Hepatocyte (in vitro differentiated cells): ENCODE data around the gene ABCE1.

Source experiments
- EZH2 ChIP-seq: fragments of 200-600 bp; sonication (generic); IDR thresholded peaks from 2 replicates; pipeline ENCODE4 v1.6.1; 2016; ENCODE audit warnings: antibody characterized with exemption, mild to moderate bottlenecking, borderline replicate concordance
- TF ChIP-seq, protein P1 (sequence below): fragments of 200-600 bp; sonication (generic); IDR thresholded peaks from 2 replicates; pipeline ENCODE4 v1.5.1; 2016; ENCODE audit warnings: antibody characterized with exemption, mild to moderate bottlenecking; ENCODE audit not compliant: poor library complexity

DNA sequence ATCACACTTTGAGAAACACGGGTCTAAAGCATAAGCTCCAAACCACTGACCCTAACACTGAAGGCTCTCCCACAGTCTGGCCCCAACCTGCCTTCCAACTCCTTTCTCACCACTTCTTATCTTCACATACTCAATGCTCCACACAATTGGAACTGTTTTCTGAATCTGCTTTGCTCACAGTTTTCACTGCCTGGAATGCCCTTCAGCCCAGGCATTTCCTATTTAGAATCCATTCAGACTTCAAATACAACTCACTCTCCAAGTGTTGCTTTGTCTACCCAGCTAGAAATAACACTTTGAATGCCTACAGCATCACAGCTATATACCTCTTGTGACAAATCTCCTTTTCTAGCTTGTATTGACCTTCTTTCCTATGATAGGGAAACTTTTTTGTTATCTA is 72.1 kb downstream of the ABCE1 start:
- TF ChIP-seq, protein P1, sequence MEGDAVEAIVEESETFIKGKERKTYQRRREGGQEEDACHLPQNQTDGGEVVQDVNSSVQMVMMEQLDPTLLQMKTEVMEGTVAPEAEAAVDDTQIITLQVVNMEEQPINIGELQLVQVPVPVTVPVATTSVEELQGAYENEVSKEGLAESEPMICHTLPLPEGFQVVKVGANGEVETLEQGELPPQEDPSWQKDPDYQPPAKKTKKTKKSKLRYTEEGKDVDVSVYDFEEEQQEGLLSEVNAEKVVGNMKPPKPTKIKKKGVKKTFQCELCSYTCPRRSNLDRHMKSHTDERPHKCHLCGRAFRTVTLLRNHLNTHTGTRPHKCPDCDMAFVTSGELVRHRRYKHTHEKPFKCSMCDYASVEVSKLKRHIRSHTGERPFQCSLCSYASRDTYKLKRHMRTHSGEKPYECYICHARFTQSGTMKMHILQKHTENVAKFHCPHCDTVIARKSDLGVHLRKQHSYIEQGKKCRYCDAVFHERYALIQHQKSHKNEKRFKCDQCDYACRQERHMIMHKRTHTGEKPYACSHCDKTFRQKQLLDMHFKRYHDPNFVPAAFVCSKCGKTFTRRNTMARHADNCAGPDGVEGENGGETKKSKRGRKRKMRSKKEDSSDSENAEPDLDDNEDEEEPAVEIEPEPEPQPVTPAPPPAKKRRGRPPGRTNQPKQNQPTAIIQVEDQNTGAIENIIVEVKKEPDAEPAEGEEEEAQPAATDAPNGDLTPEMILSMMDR, result no peak
- no peak for TF ChIP-seq EZH2
